Stimulated activated CD8-positive, alpha-beta memory T cell treated with anti-CD3 and anti-CD28 coated beads, Interleukin-7, amount 100 ng/mL, for 48 hours (primary cell): Measurements from ENCODE around the gene CLPX.
A peak's percentile ranks its signal among the peaks of the same experiment; 100 is the strongest.
"Not testable (repeated sequence)": the region's sequence is repeated elsewhere in the genome, so short reads cannot be mapped to it uniquely, and the experiment has no call there.

Experiments used
- DNase-seq, 2 donors: peaks; one replicate each; pipeline ENCODE4 v3.0.0-alpha.2; 2020; ENCODE audit warnings: low read depth in 1 of 2; ENCODE audit errors: extremely low read depth in 1 of 2

CLPX gene

DNA sequence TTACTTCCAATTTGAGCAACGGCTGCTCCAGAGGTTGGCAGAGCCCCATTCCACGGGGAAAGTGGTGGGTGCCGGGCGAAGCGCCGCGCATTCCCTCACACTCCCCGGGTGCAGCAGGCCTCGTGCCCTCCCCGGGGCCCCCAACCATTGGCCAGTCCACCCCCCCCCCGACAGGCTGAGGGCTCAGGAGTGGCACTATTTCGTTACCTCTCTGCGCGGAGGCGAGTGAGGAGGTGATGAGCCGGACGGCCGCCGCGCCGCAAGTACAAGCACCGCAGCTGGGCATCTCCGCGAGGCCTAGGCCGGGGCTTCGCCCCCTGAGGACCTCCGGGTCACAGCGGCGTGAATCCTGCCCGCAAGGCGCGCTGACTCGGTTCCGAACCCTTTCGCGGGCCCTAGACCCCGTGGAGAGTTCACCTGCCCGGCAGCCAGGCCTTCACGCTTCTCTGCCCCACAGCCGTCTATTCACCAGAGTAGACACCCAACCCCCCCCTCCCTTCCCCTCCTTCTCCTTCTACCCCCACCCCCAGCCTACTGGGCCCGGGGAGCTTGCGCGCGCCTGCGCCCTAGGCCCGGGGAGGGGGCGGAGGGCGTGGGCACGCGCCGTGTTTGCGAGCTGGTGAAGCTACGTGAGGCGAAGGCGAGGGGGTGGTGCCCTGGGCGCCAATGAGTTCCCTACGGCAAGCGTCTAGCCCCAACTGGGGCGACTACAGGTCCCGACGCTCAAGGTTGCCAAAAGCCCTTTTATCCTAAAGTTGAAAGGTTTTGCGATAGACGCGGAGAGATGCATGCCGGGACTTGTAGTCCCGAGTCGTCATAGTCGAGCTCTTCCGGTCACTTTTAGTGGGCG is at the start of gene CLPX:
CLPX (minus strand) TSS at position 475 of the 850 bp plus-strand sequence; CDS start at position 286, 189 bp downstream.
- peak; percentile 74 to 85 for DNase-seq

- no peak for DNase-seq
Observed at GRCh38 chr15:65233696-65234095, 48.6 kb upstream of the CLPX start.

GRCh38 chr15:65232520-65232919 is 47.4 kb upstream of the CLPX start:
- no peak for DNase-seq

DNA sequence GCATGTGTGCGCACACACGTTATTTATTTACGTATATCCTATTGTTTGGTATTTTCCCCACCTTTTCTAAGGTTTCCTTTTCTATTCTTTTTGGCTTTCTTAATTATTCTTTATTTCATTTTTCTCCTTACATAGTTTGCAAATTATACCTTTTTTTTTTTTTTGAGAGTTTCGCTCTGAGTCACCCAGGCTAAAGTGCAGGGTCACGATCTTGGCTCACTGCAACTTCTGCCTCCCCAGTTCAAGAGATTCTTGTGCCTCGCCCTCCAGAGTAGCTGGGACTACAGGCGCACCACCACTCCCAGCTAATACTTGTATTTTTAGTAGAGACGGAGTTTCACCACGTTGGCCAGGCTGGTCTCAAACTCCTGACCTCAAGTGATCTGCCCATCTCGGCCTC is 46.2 kb upstream of the CLPX start:
- DNase-seq: no peak

- not testable (repeated sequence) for DNase-seq
Observed at GRCh38 chr15:65226901-65227300, 41.8 kb upstream of the CLPX start.

- DNase-seq: no peak
Observed at GRCh38 chr15:65226221-65226620, 41.1 kb upstream of the CLPX start.

DNA sequence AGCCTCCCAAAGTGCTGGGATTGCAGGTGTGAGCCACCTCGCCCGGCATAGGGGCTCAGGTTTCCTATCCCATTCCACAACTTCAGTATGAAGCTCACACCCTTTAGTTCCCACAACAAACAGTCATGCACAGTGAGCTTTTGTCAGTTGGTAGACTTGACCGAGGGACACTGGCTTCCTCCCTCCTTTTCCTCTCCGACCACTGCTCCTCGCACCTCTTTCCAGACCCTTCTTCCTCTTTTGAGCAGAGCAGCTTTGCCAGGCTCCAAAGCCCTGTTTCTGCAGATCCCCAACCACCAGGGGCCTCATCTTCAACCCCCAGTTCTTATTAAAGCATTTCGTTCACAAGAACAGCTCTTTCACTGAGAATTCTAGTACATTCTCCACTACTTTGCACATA is 38.9 kb upstream of the CLPX start:
- no peak for DNase-seq

- no peak for DNase-seq
Observed at GRCh38 chr15:65222891-65223290, 37.7 kb upstream of the CLPX start.

DNA sequence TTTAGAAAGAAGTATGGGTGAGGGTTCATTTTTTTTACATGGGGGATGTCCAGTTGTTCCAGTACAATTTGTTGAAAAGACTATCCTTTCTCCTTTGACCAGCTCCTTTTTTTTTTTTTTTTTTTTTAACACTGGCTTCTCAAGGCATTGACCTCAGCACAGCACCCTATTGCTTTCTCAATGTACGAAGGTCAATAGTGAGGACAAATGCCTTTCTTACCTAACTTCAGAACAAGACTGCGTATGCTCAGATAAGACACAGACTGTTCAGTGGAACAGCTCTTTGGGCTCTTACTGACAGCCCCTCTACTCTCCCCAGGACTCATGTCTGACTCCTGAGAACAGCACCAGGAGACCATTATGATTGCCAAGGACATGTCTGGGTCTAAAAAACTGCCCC is 36.6 kb upstream of the CLPX start:
- DNase-seq: no peak

DNA sequence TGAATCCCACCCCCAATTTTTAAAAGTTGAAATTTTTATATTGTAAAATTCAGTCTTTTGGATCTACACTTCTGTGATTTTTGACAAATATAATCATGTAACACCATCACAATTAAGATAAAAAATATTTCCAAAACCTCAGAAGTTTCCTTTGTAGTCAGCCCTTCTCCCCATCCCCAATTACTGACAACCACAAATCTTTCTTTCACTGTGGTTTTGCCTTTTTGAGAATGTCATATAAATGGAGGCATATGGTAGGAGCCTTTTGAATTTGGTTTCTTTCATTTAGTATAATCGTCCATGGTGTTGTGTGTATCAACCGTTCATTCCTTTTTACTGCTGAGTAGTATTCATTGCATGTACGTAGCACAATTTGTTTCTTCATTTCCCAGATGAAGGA is 34.0 kb upstream of the CLPX start:
- DNase-seq: no peak

GRCh38 chr15:65217526-65218482 is 32.7 kb upstream of the CLPX start:
- no peak for DNase-seq

GRCh38 chr15:65215496-65215895 is 30.4 kb upstream of the CLPX start:
- DNase-seq: no peak

GRCh38 chr15:65214010-65214409 is 28.9 kb upstream of the CLPX start:
- DNase-seq: no peak

- no peak for DNase-seq
Observed at GRCh38 chr15:65213241-65213640, 28.1 kb upstream of the CLPX start.

DNA sequence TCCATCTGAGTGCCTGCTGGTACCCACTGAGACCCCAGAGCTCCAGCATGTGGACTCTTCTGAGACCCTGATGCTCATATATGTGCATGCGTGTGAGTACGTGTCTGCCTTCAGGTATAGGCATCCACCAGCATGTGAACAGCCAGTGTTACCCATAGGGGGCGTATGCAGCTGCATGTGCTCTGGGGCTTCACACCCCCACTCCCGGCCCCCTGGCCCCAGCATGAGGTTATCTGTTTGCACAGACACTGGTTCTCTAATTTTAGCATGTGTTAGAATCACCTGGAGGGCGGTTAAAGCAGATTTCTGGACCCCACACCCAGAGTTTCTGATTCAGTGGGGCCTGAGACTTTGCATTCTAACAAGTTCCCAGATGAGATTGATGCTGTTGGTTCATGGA is 27.0 kb upstream of the CLPX start:
- peak in 1 of 2 donors; percentile 37 for DNase-seq

DNA sequence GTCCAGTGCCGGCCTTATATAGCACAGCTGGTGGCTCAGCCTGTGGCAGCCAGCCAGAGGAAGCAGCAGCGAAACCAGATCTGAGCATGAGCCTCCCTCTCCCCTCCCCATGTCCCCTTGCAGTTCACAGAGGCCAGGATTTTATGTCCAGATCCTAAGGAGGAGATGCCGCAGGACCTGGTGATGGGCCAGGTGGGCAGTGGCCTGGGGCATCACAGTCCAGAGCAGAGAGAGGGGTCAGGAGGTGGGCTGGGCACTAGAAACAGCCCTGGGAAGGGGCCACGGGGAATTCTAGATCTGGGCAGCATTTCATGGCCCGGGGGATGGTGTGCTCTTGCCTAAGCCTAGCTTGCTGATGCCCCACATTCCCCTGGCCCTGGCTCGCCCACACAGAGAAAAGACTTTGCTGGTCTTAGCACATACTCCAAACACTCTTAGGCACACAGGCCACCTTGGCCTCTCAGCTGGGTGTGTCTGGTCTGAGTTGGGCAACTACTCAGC is 26.4 kb upstream of the CLPX start:
- DNase-seq: no peak

- DNase-seq: no peak
Observed at GRCh38 chr15:65210770-65211481, 25.8 kb upstream of the CLPX start, which contains the start of gene CILP. TSS of gene CILP (minus strand) at chr15:65211473. CDS start at chr15:65209755, 1,718 bp downstream.

DNA sequence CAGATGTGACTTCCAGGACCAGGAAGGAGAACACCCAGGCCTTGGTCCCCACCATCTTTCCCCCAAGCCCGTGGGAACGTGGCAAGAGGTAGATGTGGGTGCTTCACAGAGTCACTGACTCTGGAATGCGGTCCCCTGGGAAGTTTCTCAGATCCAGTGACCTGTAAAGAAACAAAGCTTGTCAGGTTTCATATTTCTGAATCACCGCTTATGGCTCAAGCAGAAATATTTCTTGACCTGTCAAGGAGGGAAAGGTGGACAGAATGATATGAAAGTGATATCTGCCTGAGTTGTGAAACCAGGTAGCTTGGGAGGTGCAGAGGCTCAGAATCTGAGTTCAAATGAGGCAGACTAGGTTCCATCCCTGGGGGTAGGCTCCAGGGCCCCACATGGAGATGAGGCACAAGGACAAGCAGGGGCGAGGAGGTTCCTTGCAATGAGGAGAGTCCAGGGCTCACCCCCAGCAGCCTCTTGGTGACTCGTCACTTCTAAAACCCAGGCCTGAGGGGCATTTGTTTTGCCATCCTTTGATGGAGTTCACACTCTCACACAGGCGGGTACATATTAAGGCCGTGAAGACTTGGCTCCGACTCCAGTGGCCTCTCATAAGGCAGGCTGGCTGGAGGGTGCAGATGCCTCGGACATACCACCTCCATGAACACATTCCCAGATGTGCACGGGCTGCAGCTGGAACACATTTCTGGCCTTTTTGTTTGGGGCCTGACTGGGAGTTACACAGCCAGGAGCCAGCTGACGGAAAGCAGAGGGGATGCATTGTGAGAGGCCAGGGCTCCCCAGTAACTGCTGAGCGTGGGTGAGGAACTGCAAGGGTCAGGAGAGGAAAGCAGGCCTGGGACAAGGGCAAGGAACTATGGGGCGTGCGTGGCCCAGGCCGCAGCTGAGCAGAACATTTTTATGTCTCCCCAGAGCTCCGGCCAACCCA is 24.8 kb upstream of the CLPX start:
- DNase-seq: no peak

DNA sequence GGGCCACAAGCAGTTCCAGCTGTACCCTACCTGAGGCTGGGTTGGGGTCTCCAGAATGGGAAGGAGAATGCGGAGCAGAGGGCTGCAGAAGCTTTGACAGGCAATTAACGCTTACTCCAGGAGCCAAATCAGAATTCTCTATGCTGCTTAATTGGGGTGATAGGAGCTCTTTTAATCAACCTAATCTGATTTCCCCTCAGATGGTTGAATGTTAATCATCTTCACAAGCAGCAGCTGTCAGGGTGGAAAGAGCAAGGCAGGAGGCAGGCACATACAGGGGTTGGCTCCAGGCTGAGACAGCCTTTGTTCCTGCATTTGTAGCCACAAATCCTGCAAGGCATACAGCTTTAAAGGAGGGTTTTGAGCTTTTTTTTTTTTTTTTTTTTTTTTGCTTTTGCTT is 23.5 kb upstream of the CLPX start:
- no peak for DNase-seq
